Measurements from ENCODE around the gene TMC6. TPM values are rescaled to one million over a fixed set of nuclear protein-coding genes. Genes with fewer than 3 reads are reported as not detected.

The TMC6 gene
- total and polyA plus RNA-seq, 2 of the 4 experiments (the other 2 are of a cell fraction), result 0.19 TPM; not detected in 1

DNA sequence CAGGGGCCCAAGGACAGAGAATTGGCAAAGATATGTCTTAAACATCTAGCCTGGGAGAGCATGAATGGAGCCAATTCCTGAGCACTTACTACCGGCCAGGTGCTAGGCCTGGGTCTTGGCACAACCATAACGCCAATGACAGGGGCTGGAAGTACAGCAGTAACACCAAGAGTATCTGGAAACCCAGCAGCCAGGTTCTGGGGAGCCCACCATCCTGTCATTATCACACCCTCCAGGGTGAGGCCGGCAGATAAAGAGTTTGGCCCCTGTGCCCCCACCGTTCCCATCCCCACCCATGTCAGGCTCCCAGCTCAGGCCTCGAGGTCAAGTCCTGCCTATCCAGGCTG, 1.5 kb upstream of the TMC6 start:
- in situ Hi-C loops (cut with MboI; ENCODE audit: low sequenced_read_pairs), result no loop called here
- H3K9me3 ChIP-seq (ENCODE audit: control insufficient read depth, insufficient read depth, low read length), result no peaks in the 10 kb centered on the region
- no peak overlapping the region for H2AK5ac ChIP-seq (ENCODE audit: low read depth, low read length)
- H3K4ac ChIP-seq (ENCODE audit: low read depth, low read length), result no peak overlapping the region
- 55% methylated on average over 4 of the region's 5 CpGs; no CpG with 5 or more reads in 1 of the 2 experiments for WGBS, 2 experiments (ENCODE audit: extremely low coverage in 2 of 2, insufficient read length in 1 of 2)
- H3K4me3 ChIP-seq (ENCODE audit: insufficient read depth, low read depth, low read length), result no peak overlapping the region
- no peak overlapping the region for H2BK20ac ChIP-seq (ENCODE audit: low read depth, low read length)
- no peaks in the 10 kb centered on the region; the same call in 1 of the 2 replicates for H4K20me1 ChIP-seq (ENCODE audit: insufficient read depth, low read length)
- no peaks in the 10 kb centered on the region for H3K79me1 ChIP-seq (ENCODE audit: low read depth in 1 of 2, low read length in 2 of 2)
- H2AFZ ChIP-seq (replicated peaks; ENCODE audit: low read length, poor library complexity), result no peak overlapping the region
- ChIA-PET POLR2A (ENCODE audit: unreplicated experiment) (no interaction called here), CTCF (no interaction called here)
- no peak overlapping the region for H2AK9ac ChIP-seq (replicated peaks; ENCODE audit: low read depth, low read length, poor library complexity)
- no peaks in the 10 kb centered on the region for H3K36me3 ChIP-seq (ENCODE audit: control insufficient read depth, insufficient read depth, low read length)
- H4K8ac ChIP-seq (ENCODE audit: low read depth in 2 of 2, low read length in 2 of 2), result no peak overlapping the region
- H3K9ac ChIP-seq (ENCODE audit: low read depth, low read length), result no peak overlapping the region
- H3K27me3 ChIP-seq (ENCODE audit: control insufficient read depth, insufficient read depth, low read length), result peaks cover 80% of the 10 kb centered on the region
- no peak overlapping the region for H3K27ac ChIP-seq (ENCODE audit: insufficient read depth, low read length)
- H2BK120ac ChIP-seq (ENCODE audit: low read depth, low read length), result no peak overlapping the region
- H3K18ac ChIP-seq (ENCODE audit: low read depth, low read length), result no peak overlapping the region
- DNase-seq (no peak), ATAC-seq (ENCODE audit: low read depth) (no peak)
- intact Hi-C loops (cut with micrococcal nuclease), result no loop called here
- TF ChIP-seq, protein P1, sequence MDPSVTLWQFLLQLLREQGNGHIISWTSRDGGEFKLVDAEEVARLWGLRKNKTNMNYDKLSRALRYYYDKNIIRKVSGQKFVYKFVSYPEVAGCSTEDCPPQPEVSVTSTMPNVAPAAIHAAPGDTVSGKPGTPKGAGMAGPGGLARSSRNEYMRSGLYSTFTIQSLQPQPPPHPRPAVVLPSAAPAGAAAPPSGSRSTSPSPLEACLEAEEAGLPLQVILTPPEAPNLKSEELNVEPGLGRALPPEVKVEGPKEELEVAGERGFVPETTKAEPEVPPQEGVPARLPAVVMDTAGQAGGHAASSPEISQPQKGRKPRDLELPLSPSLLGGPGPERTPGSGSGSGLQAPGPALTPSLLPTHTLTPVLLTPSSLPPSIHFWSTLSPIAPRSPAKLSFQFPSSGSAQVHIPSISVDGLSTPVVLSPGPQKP (IDR thresholded peaks at IDR 0.05; ENCODE audit: borderline replicate concordance, low read depth, low read length), result no peak
- TF ChIP-seq POLR2A (IDR thresholded peaks at IDR 0.05; ENCODE audit: low read depth, low read length) (no peak), RFX5 (IDR thresholded peaks at IDR 0.05; ENCODE audit: low read depth, low read length) (no peak), BHLHE40 (IDR thresholded peaks at IDR 0.05; ENCODE audit: low read depth, low read length) (no peak), MXI1 (IDR thresholded peaks at IDR 0.05; ENCODE audit: borderline replicate concordance, low read depth, low read length) (no peak), CHD1 (IDR thresholded peaks at IDR 0.05; ENCODE audit: low read depth, low read length) (no peak), CEBPB (IDR thresholded peaks at IDR 0.05; ENCODE audit: low read depth, low read length) (no peak), MAZ (IDR thresholded peaks at IDR 0.05; ENCODE audit: borderline replicate concordance, low read depth, low read length) (no peak), NFE2L2 (IDR thresholded peaks at IDR 0.05; ENCODE audit: low read depth, low read length) (no peak), SMC3 (IDR thresholded peaks at IDR 0.05; ENCODE audit: low read depth, low read length) (no peak), RCOR1 (IDR thresholded peaks at IDR 0.05; ENCODE audit: insufficient replicate concordance, low read length) (no peak)
- TF ChIP-seq, protein P2, sequence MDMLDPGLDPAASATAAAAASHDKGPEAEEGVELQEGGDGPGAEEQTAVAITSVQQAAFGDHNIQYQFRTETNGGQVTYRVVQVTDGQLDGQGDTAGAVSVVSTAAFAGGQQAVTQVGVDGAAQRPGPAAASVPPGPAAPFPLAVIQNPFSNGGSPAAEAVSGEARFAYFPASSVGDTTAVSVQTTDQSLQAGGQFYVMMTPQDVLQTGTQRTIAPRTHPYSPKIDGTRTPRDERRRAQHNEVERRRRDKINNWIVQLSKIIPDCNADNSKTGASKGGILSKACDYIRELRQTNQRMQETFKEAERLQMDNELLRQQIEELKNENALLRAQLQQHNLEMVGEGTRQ (IDR thresholded peaks at IDR 0.05; ENCODE audit: low read depth, low read length), result no peak
- peaks cover 2% of the 10 kb centered on the region; the same call in 1 of the 2 replicates for H3K4me1 ChIP-seq (ENCODE audit: control insufficient read depth, insufficient read depth, low read length)
- H3K14ac ChIP-seq (replicated peaks; ENCODE audit: low read depth, low read length), result no peak overlapping the region
- no peak overlapping the region for H2BK15ac ChIP-seq (ENCODE audit: low read depth, low read length)
- H4K5ac ChIP-seq (ENCODE audit: low read depth, low read length), result no peak overlapping the region
- no TSS peak for BruUV-seq (replicated peaks)
- no peak overlapping the region for H3K4me2 ChIP-seq (ENCODE audit: low read depth, low read length)
- H4K91ac ChIP-seq (ENCODE audit: insufficient read depth, low read depth, low read length), result no peak overlapping the region
- no peaks in the 10 kb centered on the region for H3K9me1 ChIP-seq (ENCODE audit: insufficient read depth, low read length)
- no peak overlapping the region for H2BK5ac ChIP-seq (ENCODE audit: low read depth, low read length, poor library complexity, severe bottlenecking)
- no peak overlapping the region for H3K56ac ChIP-seq (ENCODE audit: extremely low read depth, insufficient read depth, low read length)
- dilution Hi-C loops (cut with HindIII; ENCODE audit: low sequenced_read_pairs, unreplicated experiment), result no loop called here
- H3K23ac ChIP-seq (ENCODE audit: low read depth, low read length), result no peak overlapping the region

All from IMR-90 (cell line).